BE2C (cell line): ENCODE data around the gene DDX56.

Experiments used
- DNase-seq: peaks from one replicate; pipeline ENCODE4 v3.0.0-alpha.2; 2020
- H3K27me3 ChIP-seq: fragments of 250-450 bp; sonication (Bioruptor Pico); 2 replicates; pipeline ENCODE4 v1.5.1; 2020; ENCODE audit warnings: mild to moderate bottlenecking
- H3K36me3 ChIP-seq: fragments of 250-450 bp; sonication (Bioruptor Pico); 2 replicates; pipeline ENCODE4 v1.5.1; 2020; ENCODE audit warnings: mild to moderate bottlenecking
- H3K4me1 ChIP-seq: fragments of 250-450 bp; sonication (Bioruptor Pico); 2 replicates; pipeline ENCODE4 v1.5.1; 2020
- H3K4me3 ChIP-seq: 2 replicates; pipeline ENCODE4 v1.5.1; 2011; ENCODE audit warnings: low read depth, low read length
- H3K9me3 ChIP-seq: fragments of 250-450 bp; sonication (Bioruptor Pico); 2 replicates; pipeline ENCODE4 v1.5.1; 2020
- TF ChIP-seq, protein P1 (sequence below): IDR thresholded peaks from 2 replicates; pipeline ENCODE4 v1.5.1; 2012; ENCODE audit warnings: mild to moderate bottlenecking, low read depth, low read length

Gene DDX56

DNA sequence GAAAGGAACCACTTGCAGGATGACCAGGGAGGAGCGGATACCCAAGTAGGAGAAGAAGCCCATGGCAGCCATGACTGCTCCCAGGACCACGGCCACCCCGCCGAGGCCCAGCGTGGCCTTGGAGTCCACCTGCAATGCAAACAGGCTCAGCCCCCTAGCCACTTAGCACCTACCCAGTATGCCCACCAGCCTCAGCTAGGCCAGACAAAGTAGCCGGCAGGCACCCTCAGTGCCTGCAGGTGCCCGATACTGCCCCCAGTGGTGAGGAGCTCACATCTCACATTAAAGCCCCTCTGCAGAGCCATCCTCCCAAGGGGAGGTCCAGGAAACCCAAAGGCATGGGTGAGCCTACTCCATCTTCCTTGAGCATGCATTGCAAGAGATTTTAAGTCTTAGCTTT, 39.2 kb downstream of the DDX56 start:
- no peaks in the 10 kb centered on the region for H3K27me3 ChIP-seq
- H3K9me3 ChIP-seq: no peaks in the 10 kb centered on the region
- no peaks in the 10 kb centered on the region for H3K4me1 ChIP-seq
- H3K4me3 ChIP-seq: no peak overlapping the region
- H3K36me3 ChIP-seq: no peaks in the 10 kb centered on the region
- peak; percentile 72 for DNase-seq
- TF ChIP-seq, protein P1, sequence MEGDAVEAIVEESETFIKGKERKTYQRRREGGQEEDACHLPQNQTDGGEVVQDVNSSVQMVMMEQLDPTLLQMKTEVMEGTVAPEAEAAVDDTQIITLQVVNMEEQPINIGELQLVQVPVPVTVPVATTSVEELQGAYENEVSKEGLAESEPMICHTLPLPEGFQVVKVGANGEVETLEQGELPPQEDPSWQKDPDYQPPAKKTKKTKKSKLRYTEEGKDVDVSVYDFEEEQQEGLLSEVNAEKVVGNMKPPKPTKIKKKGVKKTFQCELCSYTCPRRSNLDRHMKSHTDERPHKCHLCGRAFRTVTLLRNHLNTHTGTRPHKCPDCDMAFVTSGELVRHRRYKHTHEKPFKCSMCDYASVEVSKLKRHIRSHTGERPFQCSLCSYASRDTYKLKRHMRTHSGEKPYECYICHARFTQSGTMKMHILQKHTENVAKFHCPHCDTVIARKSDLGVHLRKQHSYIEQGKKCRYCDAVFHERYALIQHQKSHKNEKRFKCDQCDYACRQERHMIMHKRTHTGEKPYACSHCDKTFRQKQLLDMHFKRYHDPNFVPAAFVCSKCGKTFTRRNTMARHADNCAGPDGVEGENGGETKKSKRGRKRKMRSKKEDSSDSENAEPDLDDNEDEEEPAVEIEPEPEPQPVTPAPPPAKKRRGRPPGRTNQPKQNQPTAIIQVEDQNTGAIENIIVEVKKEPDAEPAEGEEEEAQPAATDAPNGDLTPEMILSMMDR: peak; percentile 88

DNA sequence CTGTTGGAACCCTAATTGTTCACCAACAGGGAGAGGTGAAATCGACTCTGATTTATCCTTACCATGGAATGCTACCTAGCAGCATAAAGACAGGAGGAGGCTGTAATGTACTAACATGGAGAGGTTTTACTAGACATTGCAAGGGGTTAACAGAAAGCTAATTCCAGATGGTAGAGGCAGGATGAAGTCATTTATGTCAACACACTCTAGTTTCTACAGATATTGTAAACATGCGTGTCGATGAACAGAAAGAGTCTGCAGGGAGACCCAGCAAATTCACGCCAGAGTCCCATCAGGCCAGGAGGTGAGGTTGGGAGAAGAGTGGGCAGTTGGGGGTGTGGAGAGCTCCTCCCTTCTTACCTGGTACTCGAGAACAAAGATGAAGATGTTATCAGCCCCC, 39.6 kb downstream of the DDX56 start:
- Histone ChIP-seq H3K9me3 (no peaks in the 10 kb centered on the region), H3K4me1 (no peaks in the 10 kb centered on the region), H3K4me3 (no peak overlapping the region), H3K36me3 (no peaks in the 10 kb centered on the region), H3K27me3 (no peaks in the 10 kb centered on the region)
- TF ChIP-seq, protein P1: no peak
- DNase-seq: no peak

DNA sequence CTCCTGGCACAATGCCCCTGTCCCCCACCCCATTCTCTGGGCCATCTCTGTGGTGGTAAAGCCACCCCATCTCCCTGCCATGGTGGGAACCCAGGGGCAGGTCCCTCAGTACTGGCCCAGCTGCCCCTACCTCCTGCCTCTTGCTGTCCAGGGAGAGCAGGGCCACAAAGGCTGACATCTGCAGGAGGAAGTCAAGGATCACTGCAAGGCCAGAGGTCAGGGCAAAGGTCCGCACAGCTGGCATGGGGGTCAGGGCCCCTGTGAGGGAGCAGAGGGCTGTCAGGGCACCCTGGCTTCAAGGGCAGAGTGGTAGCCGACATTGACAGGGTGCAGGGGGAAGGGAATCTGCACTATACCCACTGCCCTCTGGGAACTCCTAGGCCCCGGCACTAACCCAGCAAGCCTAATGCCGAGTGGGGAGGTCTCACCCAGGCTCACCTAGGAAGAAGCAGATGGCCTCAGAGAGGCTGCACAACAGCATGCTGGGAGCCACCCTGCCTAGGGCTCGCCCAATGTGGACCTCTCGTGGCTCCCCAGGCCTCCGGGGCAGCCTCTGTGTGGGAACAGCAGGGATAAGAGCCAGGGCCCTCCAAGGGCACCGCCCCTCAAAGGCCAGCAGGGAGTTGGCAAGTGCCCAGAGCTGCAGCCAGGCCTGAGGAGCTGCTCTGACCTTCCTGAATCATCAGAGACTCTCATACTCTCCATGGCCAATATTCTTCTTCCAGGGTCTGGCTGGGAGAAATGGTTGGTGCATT, 40.2 kb downstream of the DDX56 start:
- Histone ChIP-seq H3K4me1 (no peaks in the 10 kb centered on the region), H3K9me3 (no peaks in the 10 kb centered on the region), H3K27me3 (no peaks in the 10 kb centered on the region), H3K4me3 (no peak overlapping the region), H3K36me3 (no peaks in the 10 kb centered on the region)
- no peak for DNase-seq
- TF ChIP-seq, protein P1: no peak

DNA sequence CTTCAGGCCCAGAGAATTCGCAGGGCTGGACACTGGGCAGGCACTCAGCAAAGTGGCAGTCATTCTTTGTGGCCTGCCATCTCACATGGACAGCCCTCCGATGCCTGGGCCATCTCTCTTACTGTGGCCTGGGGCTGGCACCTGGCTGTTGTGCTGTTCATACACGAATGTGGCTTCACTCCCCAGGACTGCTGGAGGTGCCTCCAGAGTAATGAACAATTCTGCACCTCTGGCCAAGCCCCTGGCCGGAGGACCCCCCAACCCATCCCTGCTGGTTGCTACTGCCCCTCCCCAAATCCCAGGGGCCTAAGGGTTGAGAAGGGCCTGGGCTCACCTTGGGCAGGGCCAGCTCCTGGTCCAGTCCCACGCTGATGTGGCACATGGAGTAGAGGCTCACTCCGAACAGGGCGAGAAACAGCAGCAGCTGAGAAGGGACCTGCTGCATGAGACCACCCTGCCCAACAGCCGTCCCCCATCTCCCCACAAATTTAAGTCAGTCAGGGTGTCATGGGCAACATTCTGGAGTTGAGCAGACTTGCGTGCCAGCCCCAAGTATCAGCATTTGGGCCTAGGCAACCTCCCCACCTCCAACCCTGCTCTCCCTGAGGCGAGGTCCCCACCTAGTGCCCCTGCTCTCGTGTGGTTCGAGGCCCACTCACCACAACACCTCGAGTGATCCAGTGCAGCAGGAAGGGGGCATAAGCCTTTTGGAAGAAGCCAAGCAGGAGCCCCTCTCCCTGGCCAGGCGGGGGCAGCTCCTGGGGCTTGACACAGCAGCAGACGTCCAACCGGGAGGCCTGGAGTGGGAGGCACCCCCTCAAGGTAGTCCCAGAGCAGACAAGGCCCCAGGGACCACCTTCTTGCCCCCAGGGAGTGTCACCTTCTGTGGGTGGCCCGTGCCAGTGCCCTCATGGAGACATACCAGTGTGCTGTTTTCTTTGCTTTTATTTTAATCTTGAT, 42.0 kb downstream of the DDX56 start:
- TF ChIP-seq, protein P1: no peak
- no peak for DNase-seq
- H3K4me3 ChIP-seq: no peak overlapping the region
- H3K27me3 ChIP-seq: no peaks in the 10 kb centered on the region
- H3K4me1 ChIP-seq: no peaks in the 10 kb centered on the region
- H3K36me3 ChIP-seq: no peaks in the 10 kb centered on the region
- no peaks in the 10 kb centered on the region for H3K9me3 ChIP-seq

DNA sequence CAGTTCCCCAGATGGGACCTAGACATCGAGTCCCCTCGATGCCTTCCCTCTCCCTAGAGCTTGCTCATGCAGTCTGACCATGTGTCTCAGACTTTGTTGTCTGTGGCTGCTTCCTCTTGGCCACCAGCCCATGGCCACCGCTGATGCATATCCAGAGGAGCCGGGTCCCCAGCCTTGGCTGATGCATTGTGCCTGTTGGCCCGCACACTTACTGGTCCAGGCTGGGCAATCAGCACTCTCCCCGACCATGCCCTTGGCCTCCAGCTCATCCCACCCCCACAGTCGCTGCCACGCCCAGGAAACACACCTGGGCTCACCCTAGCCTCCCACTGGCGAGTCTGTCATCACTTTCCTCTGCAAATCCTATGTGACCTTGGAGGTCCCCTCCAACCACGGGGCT, 42.7 kb downstream of the DDX56 start:
- H3K36me3 ChIP-seq: no peaks in the 10 kb centered on the region
- H3K4me3 ChIP-seq: no peak overlapping the region
- DNase-seq: no peak
- TF ChIP-seq, protein P1: no peak
- no peaks in the 10 kb centered on the region for H3K9me3 ChIP-seq
- H3K4me1 ChIP-seq: no peaks in the 10 kb centered on the region
- H3K27me3 ChIP-seq: no peaks in the 10 kb centered on the region
